ENCODE data around the gene CDC42EP1.

Gene CDC42EP1

GRCh38 chr22:37569009-37569920, 9.0 kb downstream of the CDC42EP1 start:
- TF ChIP-seq SIN3A (IDR thresholded peaks at IDR 0.05; ENCODE audit: borderline replicate concordance, insufficient read depth, low read length) = no peak
- no peak for TF ChIP-seq REST (IDR thresholded peaks at IDR 0.05; ENCODE audit: insufficient read depth in 1 of 2, low read depth in 2 of 2, low read length in 2 of 2)
- no peak for TF ChIP-seq TAF1 (IDR thresholded peaks at IDR 0.05; ENCODE audit: borderline replicate concordance, insufficient read depth, low read length)
- no peak for TF ChIP-seq FOXP2 (optimal IDR thresholded peaks at IDR 0.05; ENCODE audit: borderline replicate concordance, extremely low read depth, extremely low read length, insufficient read depth)
- TF ChIP-seq POLR2AphosphoS5 (IDR thresholded peaks at IDR 0.05; ENCODE audit: low read depth, low read length) = no peak

GRCh38 chr22:37569921-37570660, 9.8 kb downstream of the CDC42EP1 start:
- no peak for TF ChIP-seq FOXP2 (optimal IDR thresholded peaks at IDR 0.05; ENCODE audit: borderline replicate concordance, extremely low read depth, extremely low read length, insufficient read depth)
- TF ChIP-seq SIN3A (IDR thresholded peaks at IDR 0.05; ENCODE audit: borderline replicate concordance, insufficient read depth, low read length) = no peak
- TF ChIP-seq REST (IDR thresholded peaks at IDR 0.05; ENCODE audit: insufficient read depth in 1 of 2, low read depth in 2 of 2, low read length in 2 of 2) = no peak
- no peak for TF ChIP-seq POLR2AphosphoS5 (IDR thresholded peaks at IDR 0.05; ENCODE audit: low read depth, low read length)
- TF ChIP-seq TAF1 (IDR thresholded peaks at IDR 0.05; ENCODE audit: borderline replicate concordance, insufficient read depth, low read length) = no peak

- no peak for TF ChIP-seq REST (IDR thresholded peaks at IDR 0.05; ENCODE audit: insufficient read depth in 1 of 2, low read depth in 2 of 2, low read length in 2 of 2)
- TF ChIP-seq TAF1 (IDR thresholded peaks at IDR 0.05; ENCODE audit: borderline replicate concordance, insufficient read depth, low read length) = no peak
- no peak for TF ChIP-seq SIN3A (IDR thresholded peaks at IDR 0.05; ENCODE audit: borderline replicate concordance, insufficient read depth, low read length)
- no peak for TF ChIP-seq POLR2AphosphoS5 (IDR thresholded peaks at IDR 0.05; ENCODE audit: low read depth, low read length)
- no peak for TF ChIP-seq FOXP2 (optimal IDR thresholded peaks at IDR 0.05; ENCODE audit: borderline replicate concordance, extremely low read depth, extremely low read length, insufficient read depth)
These were observed 10.3 kb downstream of the CDC42EP1 start for GRCh38 chr22:37570661-37570976.

GRCh38 chr22:37571258-37571991, 11.1 kb downstream of the CDC42EP1 start:
- TF ChIP-seq TAF1 (IDR thresholded peaks at IDR 0.05; ENCODE audit: borderline replicate concordance, insufficient read depth, low read length) (no peak), REST (IDR thresholded peaks at IDR 0.05; ENCODE audit: insufficient read depth in 1 of 2, low read depth in 2 of 2, low read length in 2 of 2) (no peak), POLR2AphosphoS5 (IDR thresholded peaks at IDR 0.05; ENCODE audit: low read depth, low read length) (no peak), SIN3A (IDR thresholded peaks at IDR 0.05; ENCODE audit: borderline replicate concordance, insufficient read depth, low read length) (no peak), FOXP2 (optimal IDR thresholded peaks at IDR 0.05; ENCODE audit: borderline replicate concordance, extremely low read depth, extremely low read length, insufficient read depth) (no peak)
